GM19023 (cell line): ENCODE data around the gene CD7.
"Not testable (repeated sequence)": the region's sequence is repeated elsewhere in the genome, so short reads cannot be mapped to it uniquely, and the experiment has no call there.

ENCODE experiments used
- ATAC-seq: cut with Tn5 transposase; IDR thresholded peaks from one replicate; pipeline ENCODE4 v1.9.1; 2021; ENCODE audit warnings: mild to moderate bottlenecking, moderate library complexity; ENCODE audit not compliant: unreplicated experiment

Gene CD7

GRCh38 chr17:82317394-82318168 is at the start of gene CD7:
CD7 (minus strand) TSS chr17:82317608; CDS start chr17:82317495, 113 bp downstream.
- no peak for ATAC-seq

GRCh38 chr17:82366749-82367148 is 49.3 kb upstream of the CD7 start:
- ATAC-seq = no peak

GRCh38 chr17:82365606-82366295 is 48.3 kb upstream of the CD7 start:
- ATAC-seq = no peak

GRCh38 chr17:82361885-82362633 is 44.7 kb upstream of the CD7 start:
- no peak for ATAC-seq

GRCh38 chr17:82359451-82360074 is 42.2 kb upstream of the CD7 start:
- ATAC-seq = not testable (repeated sequence)

GRCh38 chr17:82358465-82359350 is 41.3 kb upstream of the CD7 start, which contains the start of gene TEX19:
TEX19 (plus strand) TSS chr17:82359247; CDS start chr17:82362151, 2,904 bp downstream.
- ATAC-seq = no peak

GRCh38 chr17:82357394-82357793 is 40.0 kb upstream of the CD7 start:
- no peak for ATAC-seq

GRCh38 chr17:82356845-82357355 is 39.5 kb upstream of the CD7 start:
- no peak for ATAC-seq

GRCh38 chr17:82355770-82356427 is 38.5 kb upstream of the CD7 start:
- ATAC-seq = no peak

- ATAC-seq = no peak
Observed at GRCh38 chr17:82354804-82355308, 37.4 kb upstream of the CD7 start.

GRCh38 chr17:82353484-82353883 is 36.1 kb upstream of the CD7 start:
- ATAC-seq = no peak

GRCh38 chr17:82351713-82352488 is 34.5 kb upstream of the CD7 start:
- ATAC-seq = no peak

GRCh38 chr17:82351254-82351712 is 33.9 kb upstream of the CD7 start:
- ATAC-seq = no peak

GRCh38 chr17:82350182-82351030 is 33.0 kb upstream of the CD7 start:
- no peak for ATAC-seq

- ATAC-seq = no peak
Observed at GRCh38 chr17:82349287-82349701, 31.9 kb upstream of the CD7 start.

GRCh38 chr17:82348866-82349265 is 31.5 kb upstream of the CD7 start:
- ATAC-seq = no peak

GRCh38 chr17:82348434-82348833 is 31.0 kb upstream of the CD7 start:
- no peak for ATAC-seq
